ENCODE measurements around the gene AMER2.

DNA sequence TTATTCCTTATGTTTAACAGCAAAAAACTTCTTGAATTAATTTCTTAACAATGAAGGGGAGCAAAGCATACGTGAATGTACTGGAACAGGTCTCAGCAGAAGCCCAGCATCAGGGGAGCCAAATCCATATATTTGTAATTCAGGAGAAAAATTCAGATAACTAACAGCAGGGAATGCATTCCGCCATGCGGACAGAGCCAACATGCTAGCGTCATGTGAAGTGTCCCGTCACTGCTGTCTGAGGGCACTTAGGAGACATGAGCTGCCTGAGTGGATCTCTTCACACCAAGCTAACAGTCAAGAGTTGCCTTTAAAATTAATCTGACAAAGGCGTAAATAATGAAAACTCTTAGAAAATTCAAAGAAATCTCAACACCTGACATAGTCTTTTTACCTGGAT, 6.4 kb downstream of the AMER2 start:
- no peak for TF ChIP-seq POLR2AphosphoS5 (IDR thresholded peaks at IDR 0.05)
- TF ChIP-seq, protein P1, sequence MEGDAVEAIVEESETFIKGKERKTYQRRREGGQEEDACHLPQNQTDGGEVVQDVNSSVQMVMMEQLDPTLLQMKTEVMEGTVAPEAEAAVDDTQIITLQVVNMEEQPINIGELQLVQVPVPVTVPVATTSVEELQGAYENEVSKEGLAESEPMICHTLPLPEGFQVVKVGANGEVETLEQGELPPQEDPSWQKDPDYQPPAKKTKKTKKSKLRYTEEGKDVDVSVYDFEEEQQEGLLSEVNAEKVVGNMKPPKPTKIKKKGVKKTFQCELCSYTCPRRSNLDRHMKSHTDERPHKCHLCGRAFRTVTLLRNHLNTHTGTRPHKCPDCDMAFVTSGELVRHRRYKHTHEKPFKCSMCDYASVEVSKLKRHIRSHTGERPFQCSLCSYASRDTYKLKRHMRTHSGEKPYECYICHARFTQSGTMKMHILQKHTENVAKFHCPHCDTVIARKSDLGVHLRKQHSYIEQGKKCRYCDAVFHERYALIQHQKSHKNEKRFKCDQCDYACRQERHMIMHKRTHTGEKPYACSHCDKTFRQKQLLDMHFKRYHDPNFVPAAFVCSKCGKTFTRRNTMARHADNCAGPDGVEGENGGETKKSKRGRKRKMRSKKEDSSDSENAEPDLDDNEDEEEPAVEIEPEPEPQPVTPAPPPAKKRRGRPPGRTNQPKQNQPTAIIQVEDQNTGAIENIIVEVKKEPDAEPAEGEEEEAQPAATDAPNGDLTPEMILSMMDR (IDR thresholded peaks at IDR 0.05): no peak
- TF ChIP-seq POLR2A (IDR thresholded peaks at IDR 0.05): no peak
